Vagina (tissue), 2 donors: ENCODE results near the gene OR52R1.

Source experiments
- POLR2A ChIP-seq, 2 donors: fragments of 450-650 bp; IDR thresholded peaks; one replicate each; pipeline ENCODE4 v1.6.1; 2017; ENCODE audit warnings: antibody characterized with exemption in 2 of 2, mild to moderate bottlenecking in 2 of 2, moderate library complexity in 2 of 2
- TF ChIP-seq, protein P1 (sequence below), 3 experiments: fragments of 450-650 bp in 2 of 3; fragments of 200-600 bp in 1 of 3; sonication (generic) in 1 of 3; IDR thresholded peaks; one replicate each; pipeline ENCODE4 v1.5.1; 2017 to 2019; ENCODE audit warnings: antibody characterized with exemption in 3 of 3, mild to moderate bottlenecking in 2 of 3, moderate library complexity in 2 of 3

DNA sequence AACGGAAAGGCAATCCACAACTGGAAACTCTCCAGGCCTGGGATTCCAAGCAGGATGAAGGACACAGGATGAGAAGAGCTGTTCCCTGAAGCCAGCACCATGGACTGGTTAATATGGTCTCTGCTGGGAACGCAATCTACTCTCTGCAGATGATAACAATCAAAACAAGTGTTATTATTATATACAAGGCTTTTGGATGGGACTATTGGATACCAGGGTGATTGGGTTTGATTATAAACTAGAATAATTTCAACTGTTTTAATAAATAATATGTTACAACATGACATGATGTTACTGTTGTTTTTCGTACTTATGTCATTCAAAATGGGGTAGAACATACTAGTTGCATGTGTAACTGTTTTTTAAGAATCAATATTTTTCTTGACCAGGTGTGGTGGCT is at the start of gene OR52R1:
- TF ChIP-seq, protein P1, sequence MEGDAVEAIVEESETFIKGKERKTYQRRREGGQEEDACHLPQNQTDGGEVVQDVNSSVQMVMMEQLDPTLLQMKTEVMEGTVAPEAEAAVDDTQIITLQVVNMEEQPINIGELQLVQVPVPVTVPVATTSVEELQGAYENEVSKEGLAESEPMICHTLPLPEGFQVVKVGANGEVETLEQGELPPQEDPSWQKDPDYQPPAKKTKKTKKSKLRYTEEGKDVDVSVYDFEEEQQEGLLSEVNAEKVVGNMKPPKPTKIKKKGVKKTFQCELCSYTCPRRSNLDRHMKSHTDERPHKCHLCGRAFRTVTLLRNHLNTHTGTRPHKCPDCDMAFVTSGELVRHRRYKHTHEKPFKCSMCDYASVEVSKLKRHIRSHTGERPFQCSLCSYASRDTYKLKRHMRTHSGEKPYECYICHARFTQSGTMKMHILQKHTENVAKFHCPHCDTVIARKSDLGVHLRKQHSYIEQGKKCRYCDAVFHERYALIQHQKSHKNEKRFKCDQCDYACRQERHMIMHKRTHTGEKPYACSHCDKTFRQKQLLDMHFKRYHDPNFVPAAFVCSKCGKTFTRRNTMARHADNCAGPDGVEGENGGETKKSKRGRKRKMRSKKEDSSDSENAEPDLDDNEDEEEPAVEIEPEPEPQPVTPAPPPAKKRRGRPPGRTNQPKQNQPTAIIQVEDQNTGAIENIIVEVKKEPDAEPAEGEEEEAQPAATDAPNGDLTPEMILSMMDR (IDR thresholded peaks at IDR 0.05): no peak
- no peak for TF ChIP-seq POLR2A (IDR thresholded peaks at IDR 0.05)
